Sigmoid colon (tissue), 7 donors: ENCODE measurements around the gene CYB5B. TPM values are rescaled to one million over a fixed set of nuclear protein-coding genes. Genes with fewer than 3 reads are reported as not detected.

Experiments used
- DNase-seq: peaks from one replicate; pipeline ENCODE4 v3.0.0-alpha.2; 2019
- H3K27ac ChIP-seq, 4 donors: fragments of 200-600 bp; sonication (generic); one replicate each; pipeline ENCODE4 v1.5.1; 2016 to 2019; ENCODE audit warnings: mild to moderate bottlenecking in 1 of 4
- H3K27me3 ChIP-seq, 3 donors: fragments of 200-600 bp; sonication (generic); one replicate each; pipeline ENCODE4 v1.5.1; 2019; ENCODE audit warnings: mild to moderate bottlenecking in 1 of 3
- H3K36me3 ChIP-seq, 4 donors: fragments of 200-600 bp; sonication (generic); one replicate each; pipeline ENCODE4 v1.5.1; 2016 to 2019
- H3K4me1 ChIP-seq, 4 donors: fragments of 200-600 bp; sonication (generic); one replicate each; pipeline ENCODE4 v1.5.1; 2017 to 2019
- H3K4me3 ChIP-seq, 4 donors: fragments of 200-600 bp; sonication (generic); one replicate each; pipeline ENCODE4 v1.5.1; 2017 to 2019; ENCODE audit warnings: mild to moderate bottlenecking in 2 of 4, moderate library complexity in 1 of 4
- H3K9me3 ChIP-seq, 4 donors: fragments of 200-600 bp in 3 of 4; sonication (generic) in 3 of 4; one replicate each; pipeline versions ENCODE4 v1.5.1 to v1.6.1; 2013 to 2019
- EP300 ChIP-seq, 4 donors: sonication (generic); formaldehyde crosslinking; IDR thresholded peaks; one replicate each; pipeline ENCODE4 v1.6.1; 2017; ENCODE audit warnings: antibody characterized with exemption in 4 of 4
- POLR2A ChIP-seq, 2 donors: fragments of 450-650 bp; IDR thresholded peaks; one replicate each; pipeline ENCODE4 v1.6.1; 2016; ENCODE audit warnings: antibody characterized with exemption in 2 of 2, mild to moderate bottlenecking in 2 of 2, moderate library complexity in 2 of 2
- POLR2AphosphoS5 ChIP-seq, 4 donors: sonication (generic); formaldehyde crosslinking; IDR thresholded peaks; one replicate each; pipeline ENCODE4 v1.6.1; 2017; ENCODE audit warnings: antibody characterized with exemption in 4 of 4
- WGBS, 2 donors: extraction: QIAGEN DNeasy Blood & Tissue Kit; methylation state at CpG; one replicate each; pipeline ENCODE4 v1.1.7; 2013; 5-methylcytosine and 5-hydroxymethylcytosine counted together
- intact Hi-C: fragments of 100-400 bp; cut with DNase I; formaldehyde crosslinking; loops from one replicate; pipeline ENCODE4 v1.15.1; 2023
- polyA plus RNA-seq, 3 donors: library from polyadenylated mRNA; stranded (reverse); fragments of 200-250 nt; gene quantifications; one replicate each; pipeline ENCODE4 v1.2.3, GENCODE V29; 2013
- total RNA-seq, 4 donors: library from RNA; depleted of rRNA; stranded (reverse); fragments of >200 nt; gene quantifications; one replicate each; pipeline ENCODE4 v1.1.0, GENCODE V29; 2016
- TF ChIP-seq, protein P1 (sequence below), 4 experiments: fragments of 450-650 bp in 3 of 4; fragments of 200-600 bp in 1 of 4; IDR thresholded peaks; one replicate each; pipeline ENCODE4 v1.5.1; 2016 to 2019; ENCODE audit warnings: antibody characterized with exemption in 4 of 4, mild to moderate bottlenecking in 3 of 4, moderate library complexity in 2 of 4
- donor health status: healthy with polysubstance abuse.
- donor health status: Bipolar disorder and iron deficiency.
- donor health status: healthy.

CYB5B gene
- total and polyA plus RNA-seq, 7 donors = 24.4 to 196 (median 43.8) TPM

DNA sequence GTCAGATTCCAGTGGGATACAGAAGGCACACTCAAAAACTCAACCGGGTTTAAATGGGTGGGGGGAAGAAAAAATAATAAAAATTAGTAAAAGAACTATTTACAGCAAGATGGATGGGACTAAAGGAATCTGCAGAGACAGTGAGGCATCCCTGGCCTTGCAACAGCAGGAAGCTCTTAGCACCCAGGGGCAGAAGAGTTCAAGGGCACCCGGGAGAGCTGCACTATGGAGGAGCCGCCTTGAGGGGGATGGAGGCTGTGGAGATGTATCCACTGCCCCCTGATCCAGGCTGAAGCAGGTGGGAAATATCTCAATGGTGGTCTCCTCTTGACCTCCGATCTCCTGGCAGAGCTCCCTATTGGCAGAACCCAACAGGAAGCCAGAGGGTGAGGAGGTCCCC is 72.0 kb downstream of the CYB5B start:
- no peak overlapping the region for H3K4me3 ChIP-seq
- H3K27me3 ChIP-seq = no peaks in the 10 kb centered on the region
- H3K4me1 ChIP-seq = no peaks in the 10 kb centered on the region
- intact Hi-C loops = no loop called here
- H3K36me3 ChIP-seq = no peaks in the 10 kb centered on the region
- TF ChIP-seq POLR2A (IDR thresholded peaks at IDR 0.05) (no peak), EP300 (IDR thresholded peaks at IDR 0.05) (no peak), POLR2AphosphoS5 (IDR thresholded peaks at IDR 0.05) (no peak)
- TF ChIP-seq, protein P1, sequence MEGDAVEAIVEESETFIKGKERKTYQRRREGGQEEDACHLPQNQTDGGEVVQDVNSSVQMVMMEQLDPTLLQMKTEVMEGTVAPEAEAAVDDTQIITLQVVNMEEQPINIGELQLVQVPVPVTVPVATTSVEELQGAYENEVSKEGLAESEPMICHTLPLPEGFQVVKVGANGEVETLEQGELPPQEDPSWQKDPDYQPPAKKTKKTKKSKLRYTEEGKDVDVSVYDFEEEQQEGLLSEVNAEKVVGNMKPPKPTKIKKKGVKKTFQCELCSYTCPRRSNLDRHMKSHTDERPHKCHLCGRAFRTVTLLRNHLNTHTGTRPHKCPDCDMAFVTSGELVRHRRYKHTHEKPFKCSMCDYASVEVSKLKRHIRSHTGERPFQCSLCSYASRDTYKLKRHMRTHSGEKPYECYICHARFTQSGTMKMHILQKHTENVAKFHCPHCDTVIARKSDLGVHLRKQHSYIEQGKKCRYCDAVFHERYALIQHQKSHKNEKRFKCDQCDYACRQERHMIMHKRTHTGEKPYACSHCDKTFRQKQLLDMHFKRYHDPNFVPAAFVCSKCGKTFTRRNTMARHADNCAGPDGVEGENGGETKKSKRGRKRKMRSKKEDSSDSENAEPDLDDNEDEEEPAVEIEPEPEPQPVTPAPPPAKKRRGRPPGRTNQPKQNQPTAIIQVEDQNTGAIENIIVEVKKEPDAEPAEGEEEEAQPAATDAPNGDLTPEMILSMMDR (IDR thresholded peaks at IDR 0.05) = no peak
- H3K9me3 ChIP-seq = no peaks in the 10 kb centered on the region
- H3K27ac ChIP-seq = no peak overlapping the region
- DNase-seq = no peak
- WGBS, 2 donors = 88% methylated on average over 4 of the region's 4 CpGs

DNA sequence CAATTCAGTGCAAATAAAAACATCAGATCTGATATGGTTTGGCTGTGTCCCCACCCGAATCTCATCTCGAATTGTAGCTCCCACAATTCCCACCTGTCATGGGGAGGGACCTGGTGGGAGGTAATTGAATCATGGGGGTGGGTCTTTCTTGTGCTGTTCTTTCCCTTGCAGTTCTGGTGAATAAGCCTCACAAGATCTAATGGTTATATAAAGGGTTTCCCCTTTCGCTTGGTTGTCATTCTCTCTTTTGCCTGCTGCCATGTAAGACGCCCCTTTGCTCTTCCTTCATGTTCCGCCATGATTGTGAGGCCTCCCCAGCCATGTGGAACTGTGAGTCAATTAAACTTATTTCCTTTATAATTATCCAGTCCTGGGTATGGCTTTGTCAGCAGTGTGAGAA is 72.5 kb downstream of the CYB5B start:
- no peak for DNase-seq
- Histone ChIP-seq H3K36me3 (no peaks in the 10 kb centered on the region), H3K4me3 (no peak overlapping the region), H3K27ac (no peak overlapping the region), H3K4me1 (no peaks in the 10 kb centered on the region), H3K27me3 (no peaks in the 10 kb centered on the region), H3K9me3 (no peaks in the 10 kb centered on the region)
- 63 to 83% methylated on average over 5 of the region's 5 CpGs for whole genome bisulfite sequencing, 2 donors
- intact Hi-C loops = no loop called here
- TF ChIP-seq POLR2AphosphoS5 (IDR thresholded peaks at IDR 0.05) = no peak
- TF ChIP-seq POLR2A (IDR thresholded peaks at IDR 0.05) = no peak
- no peak for TF ChIP-seq EP300 (IDR thresholded peaks at IDR 0.05)
- TF ChIP-seq, protein P1 (IDR thresholded peaks at IDR 0.05) = no peak

DNA sequence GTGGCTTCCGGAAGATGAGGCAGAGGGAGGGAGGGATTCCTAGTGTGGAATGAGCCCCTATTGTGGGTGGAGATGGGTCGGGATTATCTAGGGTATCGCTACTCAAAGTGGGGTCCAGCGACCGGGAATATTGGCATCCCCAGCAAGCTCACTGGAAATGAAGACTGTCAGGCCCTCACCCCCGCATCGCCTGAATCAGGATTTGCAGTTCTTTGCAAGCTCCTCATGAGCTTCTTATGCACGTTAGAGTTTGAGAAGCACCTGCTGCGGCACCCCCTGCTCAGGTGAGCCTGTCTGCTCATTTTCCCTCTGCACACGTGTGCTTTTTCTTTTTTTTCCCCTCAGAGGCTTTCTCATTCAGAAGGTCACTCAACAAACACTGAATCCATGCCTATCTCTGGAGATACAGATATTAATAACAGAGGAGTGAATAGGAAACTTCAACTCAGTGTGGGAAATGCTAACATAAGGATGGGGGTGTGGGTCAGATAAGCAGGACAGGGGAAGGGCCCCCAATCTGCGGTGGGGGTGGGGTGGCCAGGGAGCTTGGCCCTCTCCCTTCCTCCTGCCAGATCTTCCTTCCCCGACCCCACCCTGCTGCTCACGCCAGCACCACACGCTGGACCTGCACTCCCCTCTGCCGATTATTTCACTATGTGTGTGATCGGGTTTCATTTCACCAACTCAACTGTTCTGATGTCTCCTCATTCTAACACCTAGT is 73.6 kb downstream of the CYB5B start:
- Histone ChIP-seq H3K9me3 (no peaks in the 10 kb centered on the region), H3K36me3 (no peaks in the 10 kb centered on the region), H3K4me1 (no peaks in the 10 kb centered on the region), H3K27me3 (no peaks in the 10 kb centered on the region), H3K4me3 (no peak overlapping the region), H3K27ac (no peak overlapping the region)
- no peak for TF ChIP-seq EP300 (IDR thresholded peaks at IDR 0.05)
- TF ChIP-seq POLR2AphosphoS5 (IDR thresholded peaks at IDR 0.05) = no peak
- TF ChIP-seq, protein P1 (IDR thresholded peaks at IDR 0.05) = no peak
- TF ChIP-seq POLR2A (IDR thresholded peaks at IDR 0.05) = no peak
- 85% methylated on average over 16 of the region's 16 CpGs for WGBS, 2 donors
- DNase-seq = no peak
- intact Hi-C loops = no loop called here

DNA sequence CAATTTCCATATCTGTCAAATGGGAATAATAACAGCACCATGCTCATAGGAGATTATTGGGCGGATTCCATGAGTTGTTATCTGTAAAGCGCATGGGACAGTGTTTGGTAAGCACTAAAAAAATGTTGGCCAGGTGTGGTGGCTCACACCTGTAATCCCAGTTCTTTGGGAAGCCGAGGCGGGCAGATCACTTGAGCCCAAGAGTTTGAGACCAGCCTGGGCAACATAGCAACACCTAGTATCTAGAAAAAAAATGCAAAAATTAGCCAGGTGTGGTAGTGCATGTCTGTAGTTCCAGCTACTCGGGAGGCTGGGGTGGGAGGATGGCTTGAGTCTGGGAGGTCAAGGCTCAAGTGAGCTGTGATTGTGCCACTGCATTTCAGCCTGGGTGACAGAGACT is 74.5 kb downstream of the CYB5B start:
- TF ChIP-seq EP300 (IDR thresholded peaks at IDR 0.05) (no peak), POLR2AphosphoS5 (IDR thresholded peaks at IDR 0.05) (no peak), POLR2A (IDR thresholded peaks at IDR 0.05) (no peak)
- TF ChIP-seq, protein P1 (IDR thresholded peaks at IDR 0.05) = no peak
- Histone ChIP-seq H3K27me3 (no peaks in the 10 kb centered on the region), H3K9me3 (no peaks in the 10 kb centered on the region), H3K4me1 (no peaks in the 10 kb centered on the region), H3K36me3 (no peaks in the 10 kb centered on the region), H3K4me3 (no peak overlapping the region), H3K27ac (no peak overlapping the region)
- WGBS, 2 donors = 92 to 93% methylated on average over 5 of the region's 5 CpGs
- intact Hi-C loops = no loop called here
- no peak for DNase-seq
